RPMI7951 (cell line): ENCODE measurements around the gene CDK10. TPM values are rescaled to one million over a fixed set of nuclear protein-coding genes. Genes with fewer than 3 reads are reported as not detected.
A peak's percentile ranks its signal among the peaks of the same experiment; 100 is the strongest.
"Not testable (repeated sequence)": the region's sequence is repeated elsewhere in the genome, so short reads cannot be mapped to it uniquely, and the experiment has no call there.

Source experiments
- DNase-seq: peaks from one replicate; pipeline ENCODE4 v3.0.0-alpha.2; 2012; ENCODE audit warnings: low read depth
- total RNA-seq: library from RNA; depleted of rRNA; stranded (reverse); fragments of >200 nt; shearing (Covaris generic); gene quantifications from 2 replicates; pipeline ENCODE4 v1.2.3, GENCODE V29; 2014; rRNA removed

The CDK10 gene, protein sequence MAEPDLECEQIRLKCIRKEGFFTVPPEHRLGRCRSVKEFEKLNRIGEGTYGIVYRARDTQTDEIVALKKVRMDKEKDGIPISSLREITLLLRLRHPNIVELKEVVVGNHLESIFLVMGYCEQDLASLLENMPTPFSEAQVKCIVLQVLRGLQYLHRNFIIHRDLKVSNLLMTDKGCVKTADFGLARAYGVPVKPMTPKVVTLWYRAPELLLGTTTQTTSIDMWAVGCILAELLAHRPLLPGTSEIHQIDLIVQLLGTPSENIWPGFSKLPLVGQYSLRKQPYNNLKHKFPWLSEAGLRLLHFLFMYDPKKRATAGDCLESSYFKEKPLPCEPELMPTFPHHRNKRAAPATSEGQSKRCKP
- total RNA-seq: 24.5 and 29.0 TPM in 2 replicates

DNA sequence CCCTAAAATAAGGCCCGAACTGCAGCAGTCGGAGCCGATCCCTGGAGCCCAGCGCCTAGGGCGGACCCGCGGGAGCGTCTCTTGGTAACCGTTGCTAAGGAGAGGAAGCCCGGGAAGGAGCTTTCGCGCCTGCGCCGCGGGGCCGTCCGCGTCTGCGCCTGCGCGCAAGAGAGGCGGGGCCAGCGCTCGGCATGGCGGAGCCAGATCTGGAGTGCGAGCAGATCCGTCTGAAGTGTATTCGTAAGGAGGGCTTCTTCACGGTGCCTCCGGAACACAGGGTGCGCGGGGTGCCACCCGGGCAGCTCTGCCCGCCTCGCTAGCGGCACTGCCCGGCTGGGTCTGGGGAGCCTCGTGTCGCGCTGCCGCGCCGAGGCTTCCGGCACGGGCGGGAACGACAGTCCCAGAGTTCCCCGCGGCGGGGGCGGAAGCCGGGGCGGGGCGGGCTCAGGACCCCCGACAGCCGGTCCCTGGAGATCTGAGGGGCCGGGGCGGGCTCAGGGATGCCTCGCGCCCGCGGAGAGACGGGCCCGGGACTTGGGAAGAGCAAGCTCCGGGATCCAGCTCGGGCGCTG lies at the start of gene CDK10:
CDK10 (plus strand) TSS at position 170 of the 572 bp plus-strand sequence; CDS start at position 192, 22 bp downstream.
- DNase-seq: peak; percentile 83

DNA sequence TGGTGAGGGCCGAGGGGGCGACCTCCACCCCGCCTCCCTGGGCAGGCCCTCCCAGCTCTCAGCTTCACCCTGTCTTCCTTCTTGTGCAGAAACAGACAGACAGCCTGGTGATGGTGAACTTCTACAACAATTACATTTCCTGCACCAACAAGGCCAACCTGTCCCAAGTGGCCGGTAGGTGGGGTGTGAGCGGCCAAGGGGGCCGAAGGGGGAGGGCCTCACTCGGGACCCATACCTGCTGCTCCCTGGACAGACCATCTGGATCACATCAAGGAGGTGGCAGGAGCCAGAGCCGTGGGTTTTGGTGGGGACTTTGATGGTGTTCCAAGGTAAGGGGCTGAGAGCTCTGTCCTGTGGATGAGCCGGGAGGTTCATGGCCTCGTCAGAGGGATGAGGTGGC lies 49.1 kb upstream of the CDK10 start:
- DNase-seq: no peak

DNA sequence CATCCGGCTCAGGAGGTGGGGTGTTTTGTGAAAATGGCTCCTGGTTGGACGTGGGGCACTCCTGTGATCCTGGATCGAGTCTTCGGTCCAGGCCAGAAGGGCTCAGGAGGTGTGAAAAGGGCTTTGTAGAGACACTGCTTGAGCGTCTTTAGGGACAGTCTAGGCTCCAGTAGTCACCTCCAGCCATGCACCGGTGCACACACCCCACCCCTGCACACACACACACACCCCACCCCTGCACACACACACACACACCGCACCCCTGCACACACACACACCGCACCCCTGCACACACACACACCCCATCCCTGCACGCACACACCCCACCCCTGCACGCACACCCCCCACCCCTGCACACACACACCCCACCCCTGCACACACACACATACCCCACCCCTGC lies 48.0 kb upstream of the CDK10 start:
- no peak for DNase-seq

DNA sequence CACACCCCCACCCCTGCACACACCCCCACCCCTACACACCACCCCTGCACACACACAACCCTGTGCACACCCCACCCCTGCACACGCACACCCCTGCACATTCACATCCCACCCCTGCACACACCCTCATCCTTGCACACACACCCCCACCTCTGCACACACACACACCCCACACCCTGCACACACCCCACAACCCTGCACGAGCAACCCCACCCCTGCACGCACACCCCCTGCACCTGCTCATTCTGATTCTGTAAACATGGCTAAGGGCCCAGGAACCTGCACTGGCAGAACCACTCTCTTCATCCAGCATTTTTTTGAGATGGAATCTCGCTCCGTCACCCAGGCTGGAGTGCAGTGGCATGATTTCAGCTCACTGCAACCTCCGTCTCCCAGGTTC lies 47.1 kb upstream of the CDK10 start:
- no peak for DNase-seq

DNA sequence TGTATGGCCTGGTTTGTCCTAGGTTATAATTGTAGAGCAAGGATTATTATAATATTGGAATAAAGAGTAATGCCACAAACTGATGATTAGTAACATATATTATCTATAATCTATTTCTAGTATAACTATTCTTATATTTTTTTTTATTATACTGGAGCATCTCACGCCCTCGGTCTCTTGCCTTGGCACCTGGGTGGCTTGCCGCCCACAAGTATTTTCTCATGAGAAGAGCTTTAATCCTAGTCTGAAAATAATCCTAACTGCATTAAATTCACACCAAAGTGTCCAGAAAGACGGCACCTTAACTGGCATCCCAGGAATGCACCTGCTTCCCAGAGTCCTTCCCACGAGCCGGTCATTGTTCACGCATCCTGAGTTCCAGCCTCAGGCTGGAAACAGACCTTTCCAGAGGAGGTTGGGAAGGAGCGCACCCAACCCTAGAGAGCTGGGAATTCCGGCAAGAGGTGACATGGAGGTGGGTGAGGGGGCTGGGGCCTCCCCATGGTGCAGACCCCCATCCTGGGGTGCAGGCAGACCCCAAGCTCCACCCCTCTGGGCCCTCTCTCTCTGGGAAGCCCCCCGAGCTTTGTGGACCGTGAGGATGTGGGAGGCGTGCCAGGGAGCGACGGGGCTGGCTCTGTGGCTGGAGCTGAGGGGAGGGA lies 44.9 kb upstream of the CDK10 start:
- no peak for DNase-seq

DNA sequence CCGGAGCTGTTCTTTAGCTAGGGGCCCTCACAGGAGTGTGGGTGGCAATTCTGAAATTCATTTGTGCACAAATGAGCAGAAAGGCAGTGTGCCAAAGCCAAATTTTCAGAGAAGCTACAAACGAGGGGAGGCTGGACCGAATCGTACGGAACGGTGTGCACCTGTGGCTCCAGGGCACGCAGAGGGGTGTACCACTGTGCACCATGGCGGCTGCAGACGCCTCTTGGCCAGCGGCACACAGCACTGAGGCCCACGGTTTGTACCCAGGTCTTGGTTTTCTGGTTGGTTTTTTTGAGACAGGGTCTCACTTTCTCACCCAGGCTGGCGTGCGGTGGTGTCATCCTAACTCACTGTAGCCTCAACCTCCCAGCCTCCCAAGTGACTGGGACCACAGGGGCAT lies 43.9 kb upstream of the CDK10 start:
- DNase-seq: no peak

DNA sequence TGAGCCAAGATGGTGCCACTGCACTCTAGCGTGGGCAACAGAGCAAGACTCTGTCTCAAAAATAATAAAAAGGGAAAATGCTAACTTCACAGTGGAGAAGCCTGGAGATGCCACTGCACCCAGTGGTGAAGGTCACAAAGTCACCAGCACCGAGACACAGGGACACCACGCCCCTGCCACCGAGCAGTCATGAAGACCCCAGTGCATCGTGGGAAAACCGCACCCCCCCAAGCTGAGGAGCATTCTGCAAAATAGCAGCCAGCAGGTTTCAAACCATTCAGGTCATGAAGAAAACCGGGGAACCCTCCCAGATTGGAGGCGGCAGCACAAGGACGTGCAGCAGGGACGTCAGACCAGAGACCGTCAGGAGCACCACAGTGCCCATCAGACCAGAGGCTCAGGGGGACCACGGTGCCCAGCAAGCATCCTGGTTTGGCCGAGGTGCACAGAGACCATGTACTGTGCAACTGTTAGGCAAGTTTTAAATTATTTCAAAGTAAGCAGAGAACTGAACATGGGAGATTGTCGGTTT lies 42.7 kb upstream of the CDK10 start:
- no peak for DNase-seq

DNA sequence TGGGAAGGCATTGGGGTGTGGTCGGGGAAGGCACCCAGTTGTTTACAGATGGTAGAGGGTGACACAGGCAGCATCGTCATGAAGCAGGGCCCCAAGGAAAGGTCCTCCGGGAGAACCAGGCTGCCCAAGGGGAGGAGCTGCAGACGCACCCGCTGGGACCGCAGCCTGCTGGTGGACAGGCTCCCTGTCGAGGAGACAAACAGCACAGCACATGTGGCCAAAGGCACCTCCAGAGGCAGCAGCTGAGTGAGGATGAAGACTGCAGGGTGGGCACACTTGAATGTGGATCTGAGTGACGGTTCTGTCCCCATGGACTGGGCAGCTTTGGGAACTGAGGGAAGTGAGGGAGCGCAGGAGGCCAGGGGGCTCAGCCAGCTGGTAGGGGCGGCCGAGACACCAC lies 41.4 kb upstream of the CDK10 start:
- no peak for DNase-seq

DNA sequence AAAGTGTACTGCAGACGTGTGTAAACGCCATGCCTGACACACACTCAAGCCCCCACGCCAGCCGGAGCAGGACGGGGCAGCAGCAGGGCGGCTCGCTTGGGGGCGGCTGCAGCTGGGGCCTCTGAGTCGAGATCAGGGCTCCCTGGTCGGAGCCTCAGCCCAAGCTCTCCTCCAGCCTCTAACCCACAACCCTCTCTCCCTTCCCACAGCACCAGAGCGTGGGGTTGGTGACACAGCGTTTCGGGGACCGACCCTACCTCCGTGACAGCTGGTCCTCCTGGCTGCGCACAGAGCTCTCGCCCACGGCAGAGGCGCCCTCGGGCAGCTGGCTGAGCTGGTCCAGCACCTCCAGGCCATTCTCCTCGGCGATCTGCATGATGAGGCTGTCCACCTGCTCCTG lies 40.2 kb upstream of the CDK10 start:
- DNase-seq: no peak

DNA sequence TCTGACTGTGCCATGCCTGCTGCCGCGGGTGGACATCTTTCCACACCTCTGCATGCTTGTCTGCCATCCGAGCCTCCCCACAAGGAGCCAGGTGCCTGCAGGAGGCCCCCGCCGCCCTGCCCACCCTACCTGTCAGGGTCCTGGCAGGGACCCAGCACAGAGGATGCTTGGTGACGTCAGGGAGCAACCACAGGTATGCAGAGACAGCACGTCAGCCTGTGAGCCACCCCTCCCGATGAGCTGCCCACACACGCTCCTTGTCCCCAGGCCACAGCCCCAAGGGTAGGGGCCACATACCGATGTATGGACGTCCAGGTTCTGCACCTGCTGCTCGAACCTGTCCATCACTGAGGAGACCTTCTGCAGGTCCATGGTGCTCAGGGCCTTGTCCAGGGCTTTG lies 39.6 kb upstream of the CDK10 start:
- no peak for DNase-seq

DNA sequence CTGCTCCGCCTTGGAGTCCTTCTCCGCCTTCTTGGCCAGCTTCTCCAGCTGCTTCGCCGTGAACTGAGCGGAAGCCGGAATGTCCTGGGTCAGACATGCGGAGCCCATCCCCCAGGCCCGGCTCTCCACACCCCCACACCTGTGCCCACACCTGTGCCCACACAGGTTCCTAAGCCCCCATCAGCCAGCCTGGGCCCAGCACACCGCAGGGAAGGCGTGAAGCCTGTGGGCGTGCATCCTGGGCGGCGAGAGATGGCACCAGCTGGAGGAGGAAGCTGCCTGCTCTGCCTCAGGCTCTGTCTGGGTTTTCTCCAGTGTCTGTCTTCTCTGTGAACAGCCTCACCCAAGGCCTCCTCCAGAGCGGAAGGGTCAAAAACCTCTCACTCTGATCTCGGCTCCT lies 34.9 kb upstream of the CDK10 start:
- DNase-seq: no peak

DNA sequence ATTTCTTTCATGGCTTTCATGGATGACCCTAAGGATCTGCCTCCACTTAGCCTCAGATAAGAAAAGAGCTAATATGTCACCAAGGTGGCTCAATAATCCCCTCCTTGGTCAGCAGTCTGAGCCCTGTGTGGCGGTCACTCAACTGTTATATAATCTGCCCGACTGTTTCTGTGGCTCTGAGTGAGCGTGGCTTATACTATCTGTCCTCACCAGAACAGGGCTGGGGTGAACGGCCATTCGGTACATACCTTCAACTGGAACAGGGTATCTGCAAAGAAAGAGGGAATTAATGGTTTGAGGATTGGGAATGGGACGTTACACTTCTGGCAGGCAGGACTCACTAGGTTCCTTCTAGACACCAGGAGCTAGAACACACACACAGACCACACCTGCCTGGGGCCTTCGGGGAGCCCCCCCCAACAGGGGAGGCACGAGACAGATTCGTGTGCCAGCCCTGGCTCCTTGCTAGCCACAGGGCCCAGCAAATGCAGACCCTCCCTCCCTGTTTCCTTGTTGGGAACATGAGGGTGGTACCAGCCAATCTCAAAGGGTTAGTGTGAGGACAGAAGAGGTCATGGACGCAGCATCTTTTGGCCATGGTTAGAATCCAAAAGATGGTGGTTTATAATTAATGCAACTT lies 32.7 kb upstream of the CDK10 start:
- DNase-seq: no peak

DNA sequence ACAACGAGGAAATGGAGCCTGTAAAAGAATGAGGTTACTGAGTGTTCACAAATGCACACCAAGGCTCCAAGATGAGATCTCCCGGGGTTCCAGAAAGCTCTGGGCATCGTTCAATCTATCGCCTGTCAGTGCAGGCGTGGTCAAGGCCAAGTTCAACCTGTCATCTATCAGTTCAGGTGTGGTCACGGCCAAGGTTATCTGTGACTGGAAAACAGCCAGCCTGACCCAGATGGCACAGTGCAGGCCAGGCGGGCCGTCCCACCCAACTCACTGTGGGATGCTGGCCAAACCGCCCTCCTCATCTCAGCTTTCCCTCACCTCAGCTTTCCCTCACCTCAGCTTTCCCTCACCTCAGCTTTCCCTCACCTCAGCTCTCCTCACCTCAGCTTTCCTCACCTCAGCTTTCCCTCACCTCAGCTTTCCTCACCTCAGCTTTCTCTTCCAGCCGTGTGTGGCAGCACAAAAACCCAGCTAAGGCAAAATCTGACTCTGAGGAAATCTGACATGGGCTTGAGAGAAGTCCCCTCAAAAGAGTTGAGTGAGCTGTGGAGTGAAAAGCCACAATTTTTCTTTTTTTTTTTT lies 31.3 kb upstream of the CDK10 start:
- DNase-seq: no peak

DNA sequence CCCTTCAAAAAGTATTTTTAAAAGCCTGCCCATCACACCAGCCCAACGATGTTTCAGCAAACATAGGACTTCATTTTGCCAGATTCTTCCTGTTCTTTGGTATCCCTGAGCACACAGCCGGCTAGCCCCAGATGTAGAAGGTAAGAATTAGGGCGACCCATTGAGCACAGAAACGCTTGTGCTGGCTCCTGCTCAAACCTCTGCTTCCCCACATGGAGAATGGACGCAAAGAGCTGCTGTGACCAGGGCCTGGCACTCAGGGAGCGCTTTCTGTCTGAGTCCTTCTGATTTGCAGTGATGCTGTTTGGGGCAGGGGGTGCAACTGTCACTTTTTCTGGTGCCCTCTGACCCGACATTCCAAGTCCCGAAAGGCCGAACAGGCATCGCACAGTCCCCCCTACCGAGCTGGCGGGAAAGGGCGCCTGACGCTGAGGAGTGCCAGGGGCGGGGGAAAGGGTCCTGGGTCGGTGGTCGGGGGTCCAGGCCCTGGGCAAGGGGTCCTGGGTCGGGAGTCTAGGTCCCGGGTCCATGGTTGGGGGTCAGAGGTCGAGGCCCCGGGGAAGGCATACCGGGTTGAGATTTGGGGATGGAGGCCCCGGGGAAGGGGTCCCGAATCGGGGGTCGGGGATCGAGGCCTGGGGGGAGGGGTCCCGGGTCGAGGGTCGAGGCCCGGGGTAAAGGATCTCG lies 29.9 kb upstream of the CDK10 start:
- no peak for DNase-seq

DNA sequence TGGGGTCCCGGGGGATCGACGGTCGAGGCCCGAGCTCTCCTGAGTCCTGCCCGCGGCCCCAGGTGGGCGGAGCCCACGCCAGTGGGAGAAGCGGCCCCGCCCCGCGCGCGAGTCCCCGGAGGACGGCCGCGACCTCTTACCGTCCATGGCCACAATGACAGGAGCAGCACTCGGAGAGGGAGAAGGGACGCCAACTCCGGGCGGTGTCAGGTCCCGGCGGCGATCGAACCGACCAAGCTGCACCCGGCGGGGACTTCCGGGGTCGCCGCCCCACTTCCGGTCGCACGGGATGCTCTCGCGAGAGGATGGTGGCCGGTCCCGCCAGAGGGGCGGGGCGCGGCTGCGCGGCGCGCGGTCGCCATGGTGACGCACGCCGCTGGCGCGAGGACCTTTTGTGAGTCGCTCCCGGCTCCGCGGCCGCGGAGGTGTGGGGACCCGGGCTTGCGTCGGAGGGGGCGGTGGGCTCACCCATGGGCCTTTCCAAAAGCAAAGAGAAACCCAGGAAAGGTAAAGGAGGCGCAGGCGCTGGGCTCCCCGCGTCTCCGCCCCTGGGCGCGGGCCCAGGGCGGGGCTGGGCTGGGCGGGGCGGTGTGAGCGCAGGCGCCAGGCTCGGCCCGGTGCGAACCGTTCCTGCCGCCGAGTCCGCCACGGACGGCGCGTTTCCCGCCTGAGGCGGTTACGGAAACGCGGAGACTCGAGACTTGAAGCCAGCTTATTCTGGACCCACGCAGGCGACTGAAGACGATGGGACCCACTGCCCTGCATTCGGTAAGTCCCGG lies 28.9 kb upstream of the CDK10 start, which contains the start of the genes CHMP1A and SPATA33:
CHMP1A (minus strand) TSS at position 267 of the 779 bp plus-strand sequence; CDS start at position 147, 120 bp downstream.
SPATA33 (plus strand) TSS at position 395 of the 779 bp plus-strand sequence; CDS start at position 471, 76 bp downstream.
- peak; percentile 81 for DNase-seq

DNA sequence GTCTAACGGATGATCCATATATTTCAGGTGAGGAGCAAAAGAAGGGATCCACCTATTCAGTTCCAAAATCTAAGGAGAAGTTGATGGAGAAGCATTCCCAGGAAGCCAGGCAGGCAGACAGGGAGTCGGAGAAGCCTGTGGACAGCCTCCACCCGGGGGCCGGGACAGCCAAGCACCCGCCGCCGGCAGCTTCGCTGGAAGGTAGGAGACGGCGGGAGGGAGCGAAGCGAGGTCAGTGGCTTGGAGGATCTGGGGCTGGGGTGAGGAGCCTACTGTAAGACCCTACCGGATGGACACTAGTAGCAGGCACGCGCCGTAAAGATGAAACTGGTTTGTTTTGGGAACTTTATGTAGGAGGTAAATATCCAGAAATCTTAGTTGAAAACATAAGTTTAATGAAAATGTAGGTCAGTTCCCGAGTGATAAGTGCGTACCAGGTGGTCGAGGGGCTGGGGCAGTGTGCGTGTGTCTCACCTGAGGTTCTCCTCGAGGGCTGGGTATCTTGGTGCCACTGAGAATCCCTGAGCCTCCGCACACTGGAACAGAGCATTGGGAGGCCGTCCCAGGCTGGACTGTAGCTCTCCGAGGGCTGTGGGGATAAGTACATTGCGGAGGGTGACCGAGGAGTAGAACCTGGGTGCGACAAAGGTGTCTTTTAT lies 28.1 kb upstream of the CDK10 start:
- no peak for DNase-seq

DNA sequence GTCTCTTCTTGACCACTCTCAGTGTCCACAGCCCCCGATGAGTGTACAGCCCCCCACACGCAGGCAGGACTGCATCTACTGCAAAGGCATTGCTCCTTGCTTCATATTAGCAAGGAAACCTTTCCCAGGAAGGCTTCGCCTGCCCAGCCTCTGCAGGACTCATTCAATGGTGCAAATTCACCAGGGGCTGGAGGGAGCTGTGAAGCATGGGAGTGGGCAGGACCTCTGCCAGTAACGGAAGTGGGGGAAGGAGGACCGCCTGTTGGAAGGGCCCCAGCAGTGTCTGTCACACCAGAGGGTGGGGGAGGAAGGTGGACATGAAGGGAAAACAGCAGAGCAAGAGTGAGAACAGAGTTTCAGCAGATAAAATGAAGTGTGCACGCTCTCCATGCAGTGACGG lies 26.3 kb upstream of the CDK10 start:
- no peak for DNase-seq

DNA sequence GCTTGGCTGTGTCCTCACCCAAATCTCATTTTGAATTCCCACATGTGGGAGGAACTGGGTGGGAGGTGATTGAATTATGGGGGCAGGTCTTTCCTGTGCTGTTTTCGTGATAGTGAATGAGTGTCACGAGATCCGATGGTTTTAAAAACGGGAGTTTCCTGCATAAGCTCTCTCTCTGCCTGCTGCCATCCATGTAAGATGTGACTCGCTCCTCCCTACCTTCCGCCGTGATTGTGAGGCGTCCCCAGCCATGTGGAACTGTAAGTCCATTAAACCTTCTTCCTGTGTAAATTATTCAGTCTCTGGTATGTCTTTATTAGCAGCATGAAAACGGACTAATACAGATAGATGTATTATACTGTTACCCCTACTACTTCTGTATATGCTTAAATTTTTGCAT lies 25.3 kb upstream of the CDK10 start:
- DNase-seq: no peak

DNA sequence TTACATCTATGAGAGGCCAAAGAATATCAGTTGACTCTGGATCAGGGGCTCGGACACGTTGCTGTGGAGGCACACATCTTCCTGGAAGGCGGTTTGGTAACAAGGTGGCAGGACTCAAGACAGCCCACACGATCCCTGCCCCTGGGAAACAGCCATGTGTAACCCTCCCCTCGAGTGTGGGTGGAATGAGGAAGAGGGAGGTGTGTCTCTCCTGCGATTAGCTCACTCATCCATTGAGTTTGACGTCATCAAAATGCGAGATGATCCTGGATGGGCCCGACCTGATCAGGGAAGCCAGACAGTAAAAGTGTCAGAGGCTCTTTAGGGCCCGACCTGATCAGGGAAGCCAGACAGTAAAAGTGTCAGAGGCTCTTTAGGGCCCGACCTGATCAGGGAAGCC lies 22.3 kb upstream of the CDK10 start:
- DNase-seq: not testable (repeated sequence)

DNA sequence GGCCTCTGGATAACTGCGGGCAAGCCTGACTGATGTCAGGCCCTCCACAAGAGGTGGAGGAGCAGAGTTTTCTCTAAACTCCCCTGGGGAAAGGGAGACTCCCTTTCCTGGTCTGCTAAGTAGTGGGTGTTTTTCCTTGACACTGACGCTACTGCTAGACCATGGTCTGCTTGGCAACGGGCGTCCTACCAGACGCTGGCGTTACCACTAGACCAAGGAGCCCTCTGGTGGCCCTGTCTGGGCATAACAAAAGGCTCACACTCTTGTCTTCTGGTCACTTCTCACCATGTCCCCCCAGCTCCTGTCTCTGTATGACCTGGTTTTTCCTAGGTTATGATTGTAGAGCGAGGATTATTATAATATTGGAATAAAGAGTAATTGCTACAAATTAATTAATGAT lies 19.5 kb upstream of the CDK10 start:
- DNase-seq: peak; percentile 61
